Dermis blood vessel endothelial cell (primary cell): ENCODE measurements around the gene SFSWAP. TPM values are rescaled to one million over a fixed set of nuclear protein-coding genes. Genes with fewer than 3 reads are reported as not detected.
A peak's percentile ranks its signal among the peaks of the same experiment; 100 is the strongest.
"Not testable (repeated sequence)": the region's sequence is repeated elsewhere in the genome, so short reads cannot be mapped to it uniquely, and the experiment has no call there.

Experiments
- DNase-seq: peaks from one replicate; pipeline ENCODE4 v3.0.0; 2010
- total RNA-seq: library from RNA; depleted of rRNA; stranded (reverse); fragments of >200 nt; gene quantifications from 2 replicates; pipeline ENCODE4 v1.2.3, GENCODE V29; 2014

The SFSWAP gene
- total RNA-seq, 1 donor from 2014 or later, result 20.6 TPM

- no peak for DNase-seq
Measured at GRCh38 chr12:131703161-131703560, 7.7 kb upstream of the SFSWAP start.

GRCh38 chr12:131704509-131704908 lies 6.4 kb upstream of the SFSWAP start:
- no peak for DNase-seq

GRCh38 chr12:131706709-131707108 lies 4.2 kb upstream of the SFSWAP start:
- DNase-seq, result not testable (repeated sequence)

GRCh38 chr12:131709226-131709625 lies 1.7 kb upstream of the SFSWAP start:
- DNase-seq, result no peak

- DNase-seq, result peak; percentile 32
Measured at GRCh38 chr12:131711551-131712205, 788 bp downstream of the SFSWAP start.

GRCh38 chr12:131713349-131713748 lies 2.5 kb downstream of the SFSWAP start:
- no peak for DNase-seq

- DNase-seq, result no peak
Measured at GRCh38 chr12:131714759-131715158, 3.9 kb downstream of the SFSWAP start.

GRCh38 chr12:131716282-131716681 lies 5.4 kb downstream of the SFSWAP start:
- no peak for DNase-seq

GRCh38 chr12:131720241-131720640 lies 9.4 kb downstream of the SFSWAP start:
- DNase-seq, result no peak

GRCh38 chr12:131720921-131721320 lies 10.0 kb downstream of the SFSWAP start:
- DNase-seq, result no peak

- no peak for DNase-seq
Measured at GRCh38 chr12:131721548-131721947, 10.7 kb downstream of the SFSWAP start.

- DNase-seq, result no peak
Measured at GRCh38 chr12:131723532-131723931, 12.6 kb downstream of the SFSWAP start.

GRCh38 chr12:131724534-131724933 lies 13.6 kb downstream of the SFSWAP start:
- DNase-seq, result no peak

- DNase-seq, result no peak
Measured at GRCh38 chr12:131725503-131725902, 14.6 kb downstream of the SFSWAP start.

GRCh38 chr12:131728720-131729119 lies 17.8 kb downstream of the SFSWAP start:
- no peak for DNase-seq

GRCh38 chr12:131729254-131729955 lies 18.5 kb downstream of the SFSWAP start:
- no peak for DNase-seq

- no peak for DNase-seq
Measured at GRCh38 chr12:131732996-131733615, 22.2 kb downstream of the SFSWAP start.

- no peak for DNase-seq
Measured at GRCh38 chr12:131733874-131734273, 23.0 kb downstream of the SFSWAP start.

GRCh38 chr12:131734336-131735152 lies 23.7 kb downstream of the SFSWAP start:
- DNase-seq, result no peak

GRCh38 chr12:131735153-131735456 lies 24.2 kb downstream of the SFSWAP start:
- no peak for DNase-seq

GRCh38 chr12:131735476-131736445 lies 24.9 kb downstream of the SFSWAP start:
- no peak for DNase-seq
